Heart left ventricle (tissue), 13 donors: ENCODE data around the gene GAB2.

Experiments used
- CTCF ChIP-seq, 12 donors: fragments of 200-600 bp; sonication (generic) in 4 of 12; IDR thresholded peaks; one replicate each; pipeline versions ENCODE4 v1.5.0 to v1.8.0; 2018 to 2022; ENCODE audit warnings: antibody characterized with exemption in 12 of 12, mild to moderate bottlenecking in 5 of 12
- POLR2A ChIP-seq, 2 donors: fragments of 450-650 bp; IDR thresholded peaks; one replicate each; pipeline ENCODE4 v1.6.1; 2017; ENCODE audit warnings: antibody characterized with exemption in 2 of 2, mild to moderate bottlenecking in 2 of 2, moderate library complexity in 2 of 2
- donor health status: ischemic (EF 13 %, LVEDD 7.1; RV severe dilation, severe dysfunction).
- donor health status: DM: no; HTN: yes; CAD: no.
- donor health status: DM: no; HTN: no; CAD: no.
- donor health status: ischemic (EF 25% LVEDD 6.9; RV normal size, moderate dysfunction).
- donor health status: ischemic (EF 25% LVEDD 5.7; RV mildly dilated, moderate dysfunction).
- donor health status: ischemic (EF 35%, LVEDD 5.7; RV mildly dilated, moderate dysfunction).
- donor health status: nonischemic (EF 11% LVEDD 7.7; RV severe dilation, severe dysfunction).
- donor health status: DM: yes; HTN: yes; CAD: no.
- donor health status: PGD.
- donor health status: ischemic (EF 29% LVEDD 5.4; RV normal size, mild dysfunction).
- donor health status: nonischemic (EF 23%, LVEDD 6.1; RV moderate dilation, normal function).

- TF ChIP-seq CTCF (IDR thresholded peaks at IDR 0.05), result no peak
- no peak for TF ChIP-seq POLR2A (IDR thresholded peaks at IDR 0.05)
Measured at GRCh38 chr11:78261828-78262227, 155.8 kb downstream of the GAB2 start.
